Tibial artery (tissue), 4 donors: ENCODE results near the gene USP3.

Experiments used
- DNase-seq, 2 donors: peaks; one replicate each; pipeline ENCODE4 v3.0.0-alpha.2; 2019
- H3K27ac ChIP-seq, 2 donors: fragments of 200-600 bp; sonication (generic) in 1 of 2; 1 replicate in 1 of 2; 2 replicates in 1 of 2; pipeline ENCODE4 v1.5.1; 2018 to 2019; ENCODE audit warnings: mild to moderate bottlenecking in 1 of 2
- H3K27me3 ChIP-seq, 2 donors: fragments of 200-600 bp; sonication (generic) in 1 of 2; one replicate each; pipeline versions ENCODE4 v1.5.1 to v1.6.0; 2016 to 2019
- H3K36me3 ChIP-seq, 3 donors: fragments of 200-600 bp; sonication (generic) in 2 of 3; one replicate each; pipeline ENCODE4 v1.5.1; 2016 to 2019; ENCODE audit warnings: mild to moderate bottlenecking in 2 of 3
- H3K4me1 ChIP-seq, 4 donors: fragments of 200-600 bp; sonication (generic) in 2 of 4; 1 replicate in 3 of 4; 2 replicates in 1 of 4; pipeline ENCODE4 v1.5.1; 2016 to 2019
- H3K4me3 ChIP-seq, 2 donors: fragments of 200-600 bp; sonication (generic) in 1 of 2; 1 replicate in 1 of 2; 2 replicates in 1 of 2; pipeline ENCODE4 v1.5.1; 2018 to 2019; ENCODE audit warnings: mild to moderate bottlenecking in 2 of 2
- H3K9me3 ChIP-seq, 3 donors: fragments of 200-600 bp; sonication (generic) in 1 of 3; one replicate each; pipeline ENCODE4 v1.5.1; 2016 to 2019
- intact Hi-C: fragments of 100-400 bp; cut with DNase I; formaldehyde crosslinking; loops from one replicate; pipeline ENCODE4 v1.15.0; 2023; ENCODE audit warnings: low total_unique reads
- TF ChIP-seq, protein P1 (sequence below), 2 experiments: fragments of 200-600 bp in 1 of 2; fragments of 450-650 bp in 1 of 2; IDR thresholded peaks; one replicate each; pipeline ENCODE4 v1.5.1; 2017 to 2019; ENCODE audit warnings: antibody characterized with exemption in 2 of 2, mild to moderate bottlenecking in 1 of 2, moderate library complexity in 1 of 2

The USP3 gene

GRCh38 chr15:63630036-63630751 lies 125.8 kb downstream of the USP3 start:
- Histone ChIP-seq H3K27ac (no peak overlapping the region), H3K9me3 (no peaks in the 10 kb centered on the region), H3K4me3 (no peak overlapping the region), H3K4me1 (peaks cover 0 to 12% (median 9%) of the 10 kb centered on the region in 4 donors), H3K27me3 (no peaks in the 10 kb centered on the region), H3K36me3 (peaks cover 53 to 99% (median 81%) of the 10 kb centered on the region in 3 donors)
- TF ChIP-seq, protein P1, sequence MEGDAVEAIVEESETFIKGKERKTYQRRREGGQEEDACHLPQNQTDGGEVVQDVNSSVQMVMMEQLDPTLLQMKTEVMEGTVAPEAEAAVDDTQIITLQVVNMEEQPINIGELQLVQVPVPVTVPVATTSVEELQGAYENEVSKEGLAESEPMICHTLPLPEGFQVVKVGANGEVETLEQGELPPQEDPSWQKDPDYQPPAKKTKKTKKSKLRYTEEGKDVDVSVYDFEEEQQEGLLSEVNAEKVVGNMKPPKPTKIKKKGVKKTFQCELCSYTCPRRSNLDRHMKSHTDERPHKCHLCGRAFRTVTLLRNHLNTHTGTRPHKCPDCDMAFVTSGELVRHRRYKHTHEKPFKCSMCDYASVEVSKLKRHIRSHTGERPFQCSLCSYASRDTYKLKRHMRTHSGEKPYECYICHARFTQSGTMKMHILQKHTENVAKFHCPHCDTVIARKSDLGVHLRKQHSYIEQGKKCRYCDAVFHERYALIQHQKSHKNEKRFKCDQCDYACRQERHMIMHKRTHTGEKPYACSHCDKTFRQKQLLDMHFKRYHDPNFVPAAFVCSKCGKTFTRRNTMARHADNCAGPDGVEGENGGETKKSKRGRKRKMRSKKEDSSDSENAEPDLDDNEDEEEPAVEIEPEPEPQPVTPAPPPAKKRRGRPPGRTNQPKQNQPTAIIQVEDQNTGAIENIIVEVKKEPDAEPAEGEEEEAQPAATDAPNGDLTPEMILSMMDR (IDR thresholded peaks at IDR 0.05) = no peak
- DNase-seq = no peak
- intact Hi-C loops = no loop called here

GRCh38 chr15:63633312-63633711 lies 128.9 kb downstream of the USP3 start:
- H3K27me3 ChIP-seq = no peaks in the 10 kb centered on the region
- TF ChIP-seq, protein P1 (IDR thresholded peaks at IDR 0.05) = no peak
- no peaks in the 10 kb centered on the region for H3K9me3 ChIP-seq
- H3K27ac ChIP-seq = peak overlapping the region; percentile 5 to 27
- DNase-seq = no peak
- intact Hi-C loops = no loop called here
- H3K4me3 ChIP-seq = no peak overlapping the region
- H3K4me1 ChIP-seq = peaks cover 0 to 12% (median 9%) of the 10 kb centered on the region in 4 donors
- peaks cover 49 to 100% (median 81%) of the 10 kb centered on the region in 3 donors for H3K36me3 ChIP-seq

GRCh38 chr15:63634154-63634553 lies 129.8 kb downstream of the USP3 start:
- peaks cover 0 to 12% (median 9%) of the 10 kb centered on the region in 4 donors for H3K4me1 ChIP-seq
- no peak overlapping the region for H3K4me3 ChIP-seq
- no peaks in the 10 kb centered on the region for H3K27me3 ChIP-seq
- intact Hi-C loops = no loop called here
- peaks cover 53 to 100% (median 82%) of the 10 kb centered on the region in 3 donors for H3K36me3 ChIP-seq
- H3K9me3 ChIP-seq = no peaks in the 10 kb centered on the region
- TF ChIP-seq, protein P1 (IDR thresholded peaks at IDR 0.05) = no peak
- no peak for DNase-seq
- peak overlapping the region; percentile 0 to 27 for H3K27ac ChIP-seq

DNA sequence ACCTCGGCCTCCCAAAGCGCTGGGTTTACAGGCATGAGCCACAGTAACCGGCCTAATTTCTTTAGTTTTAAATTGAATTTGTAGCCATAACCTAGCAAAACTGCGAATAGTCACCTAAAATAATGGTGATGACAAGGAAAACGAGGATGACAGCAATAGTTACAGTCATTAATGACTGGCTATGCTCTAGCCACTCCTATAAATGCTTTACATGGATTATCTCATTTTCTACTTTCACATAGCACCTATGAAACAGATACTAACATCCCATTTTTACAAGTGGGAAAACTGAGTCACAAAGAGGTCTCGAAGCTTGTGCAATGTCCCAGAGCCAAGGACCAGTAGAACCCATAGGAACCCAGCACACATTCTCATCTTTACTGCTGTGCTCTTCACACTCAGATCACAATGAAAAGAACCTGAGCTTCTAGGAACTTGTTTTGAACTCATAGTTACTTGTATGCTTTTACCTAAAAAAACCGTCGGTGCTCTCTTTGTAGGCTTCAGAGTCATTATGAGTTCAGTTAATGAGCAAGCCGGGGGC lies 132.2 kb downstream of the USP3 start:
- intact Hi-C loops = no loop called here
- no peak for DNase-seq
- no peaks in the 10 kb centered on the region for H3K27me3 ChIP-seq
- peaks cover 57 to 100% (median 87%) of the 10 kb centered on the region in 3 donors for H3K36me3 ChIP-seq
- no peak overlapping the region for H3K4me3 ChIP-seq
- TF ChIP-seq, protein P1 (IDR thresholded peaks at IDR 0.05) = no peak
- no peaks in the 10 kb centered on the region for H3K9me3 ChIP-seq
- peaks cover 0 to 12% (median 7%) of the 10 kb centered on the region in 4 donors for H3K4me1 ChIP-seq
- H3K27ac ChIP-seq = no peak overlapping the region

- no peak overlapping the region for H3K4me3 ChIP-seq
- intact Hi-C loops = no loop called here
- H3K4me1 ChIP-seq = peaks cover 0 to under 1% (median 0%) of the 10 kb centered on the region in 4 donors
- H3K36me3 ChIP-seq = peaks cover 65 to 98% (median 89%) of the 10 kb centered on the region in 3 donors
- DNase-seq = no peak
- H3K27ac ChIP-seq = no peak overlapping the region
- no peaks in the 10 kb centered on the region for H3K9me3 ChIP-seq
- TF ChIP-seq, protein P1 (IDR thresholded peaks at IDR 0.05) = no peak
- no peaks in the 10 kb centered on the region for H3K27me3 ChIP-seq
Observed at GRCh38 chr15:63638839-63639238, 134.4 kb downstream of the USP3 start.
